BE2C (cell line): ENCODE results near the gene PRM3.

Experiments
- DNase-seq: peaks from one replicate; pipeline ENCODE4 v3.0.0-alpha.2; 2020
- H3K27me3 ChIP-seq: fragments of 250-450 bp; sonication (Bioruptor Pico); 2 replicates; pipeline ENCODE4 v1.5.1; 2020; ENCODE audit warnings: mild to moderate bottlenecking
- H3K36me3 ChIP-seq: fragments of 250-450 bp; sonication (Bioruptor Pico); 2 replicates; pipeline ENCODE4 v1.5.1; 2020; ENCODE audit warnings: mild to moderate bottlenecking
- H3K4me1 ChIP-seq: fragments of 250-450 bp; sonication (Bioruptor Pico); 2 replicates; pipeline ENCODE4 v1.5.1; 2020
- H3K4me3 ChIP-seq: 2 replicates; pipeline ENCODE4 v1.5.1; 2011; ENCODE audit warnings: low read depth, low read length
- H3K9me3 ChIP-seq: fragments of 250-450 bp; sonication (Bioruptor Pico); 2 replicates; pipeline ENCODE4 v1.5.1; 2020
- CTCF ChIP-seq: IDR thresholded peaks from 2 replicates; pipeline ENCODE4 v1.5.1; 2012; ENCODE audit warnings: mild to moderate bottlenecking, low read depth, low read length

Gene PRM3

GRCh38 chr16:11257131-11257938, 16.1 kb downstream of the PRM3 start:
- Histone ChIP-seq H3K27me3 (peaks cover 12% of the 10 kb centered on the region), H3K4me1 (no peaks in the 10 kb centered on the region), H3K9me3 (no peaks in the 10 kb centered on the region), H3K36me3 (no peaks in the 10 kb centered on the region), H3K4me3 (peak overlapping the region; percentile 85)
- peak; percentile 85 for DNase-seq
- TF ChIP-seq CTCF, result peak; percentile 90

GRCh38 chr16:11256661-11257130, 16.7 kb downstream of the PRM3 start:
- Histone ChIP-seq H3K9me3 (no peaks in the 10 kb centered on the region), H3K4me3 (peak overlapping the region; percentile 85), H3K36me3 (no peaks in the 10 kb centered on the region), H3K27me3 (peaks cover 12% of the 10 kb centered on the region), H3K4me1 (no peaks in the 10 kb centered on the region)
- TF ChIP-seq CTCF, result no peak
- DNase-seq, result peak; percentile 55

GRCh38 chr16:11255737-11256660, 17.4 kb downstream of the PRM3 start, which contains the start of gene SOCS1:
TSS of gene SOCS1 (minus strand) at chr16:11256204. CDS start at chr16:11255478, 726 bp downstream.
- H3K4me1 ChIP-seq, result no peaks in the 10 kb centered on the region
- peak within 1 kb of the TSS; percentile 85 for H3K4me3 ChIP-seq
- H3K27me3 ChIP-seq, result peaks cover 12% of the 10 kb centered on the region
- TF ChIP-seq CTCF, result peak; percentile 52
- H3K9me3 ChIP-seq, result no peaks in the 10 kb centered on the region
- no peaks in the 10 kb centered on the region for H3K36me3 ChIP-seq
- DNase-seq, result peak; percentile 86

GRCh38 chr16:11254913-11255736, 18.3 kb downstream of the PRM3 start:
- Histone ChIP-seq H3K36me3 (no peaks in the 10 kb centered on the region), H3K27me3 (peaks cover 12% of the 10 kb centered on the region), H3K4me3 (peak overlapping the region; percentile 85), H3K4me1 (no peaks in the 10 kb centered on the region), H3K9me3 (no peaks in the 10 kb centered on the region)
- TF ChIP-seq CTCF, result no peak
- DNase-seq, result peak; percentile 50

GRCh38 chr16:11253995-11254912, 19.2 kb downstream of the PRM3 start:
- no peaks in the 10 kb centered on the region for H3K4me1 ChIP-seq
- TF ChIP-seq CTCF, result no peak
- DNase-seq, result no peak
- H3K4me3 ChIP-seq, result no peak overlapping the region
- no peaks in the 10 kb centered on the region for H3K36me3 ChIP-seq
- no peaks in the 10 kb centered on the region for H3K9me3 ChIP-seq
- peaks cover 12% of the 10 kb centered on the region for H3K27me3 ChIP-seq
